ENCODE data around the gene PTPN7.

Gene PTPN7

DNA sequence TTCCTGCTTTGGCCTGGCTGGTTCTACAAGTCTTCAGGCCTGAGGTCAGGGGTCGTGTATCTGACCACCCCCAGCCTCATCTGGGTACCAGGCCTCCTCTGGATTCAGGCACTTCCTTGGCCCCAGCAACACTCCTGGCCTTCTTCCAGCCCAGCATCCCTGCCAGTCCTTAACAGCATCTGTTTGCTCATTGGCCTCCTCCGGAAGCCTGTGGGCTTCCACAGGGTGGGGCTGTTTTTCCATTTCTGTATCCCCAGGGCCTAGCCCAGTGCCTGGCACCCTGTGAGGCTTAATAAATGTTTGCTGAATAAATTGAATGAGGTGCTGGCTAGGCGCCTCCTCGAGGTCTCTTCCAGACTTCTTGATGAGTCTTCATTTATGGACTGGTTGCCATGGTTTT lies 59.2 kb downstream of the PTPN7 start:
- DNase-seq = no peak

Data from T-helper 9 cell (primary cell).